Measurements from ENCODE around the gene AAGAB. TPM values are rescaled to one million over a fixed set of nuclear protein-coding genes. Genes with fewer than 3 reads are reported as not detected.

AAGAB gene
- total RNA-seq, 1 experiment from 2014 or later: 30.5 TPM

GRCh38 chr15:67173786-67174185 lies 80.7 kb downstream of the AAGAB start:
- H3K4me3 ChIP-seq (ENCODE audit: low read length): no peak overlapping the region
- H4K20me1 ChIP-seq (ENCODE audit: low read length): no peaks in the 10 kb centered on the region
- intact Hi-C loops (cut with micrococcal nuclease): loop anchor here (2.0 kb wide), 1 partner anchor 47 kb away; no protein-coding TSS in a partner anchor
- no peak overlapping the region for H2AFZ ChIP-seq (ENCODE audit: low read length)
- H3K4me2 ChIP-seq (ENCODE audit: low read length): no peak overlapping the region
- ChIA-PET CTCF (no interaction called here), POLR2A (ENCODE audit: unreplicated experiment) (no interaction called here)
- H3F3A ChIP-seq (ENCODE audit: low read length, unreplicated experiment): peaks cover 11% of the 10 kb centered on the region
- peak overlapping the region; percentile 62; the same call in 1 of the 2 replicates for H3K9ac ChIP-seq (ENCODE audit: low read length)
- no TSS peak for BruUV-seq (replicated peaks)
- H3K9me3 ChIP-seq (ENCODE audit: low read length): no peaks in the 10 kb centered on the region
- H3K36me3 ChIP-seq (ENCODE audit: low read depth, low read length): peaks cover 70% of the 10 kb centered on the region
- TF ChIP-seq EZH2phosphoT487 (IDR thresholded peaks at IDR 0.05; ENCODE audit: borderline replicate concordance, low read length): no peak
- TF ChIP-seq CTCF (conservative IDR thresholded peaks at IDR 0.05; ENCODE audit: low read depth, low read length): no peak
- no peak for TF ChIP-seq EZH2 (IDR thresholded peaks at IDR 0.05; ENCODE audit: low read length, unreplicated experiment)
- H3K9me2 ChIP-seq (replicated peaks; ENCODE audit: low read length): no peaks in the 10 kb centered on the region
- H3K4me1 ChIP-seq (ENCODE audit: insufficient read depth, low read length): peaks cover 71% of the 10 kb centered on the region
- DNase-seq (no peak), ATAC-seq (no peak)
- peaks cover 59% of the 10 kb centered on the region for H3K79me2 ChIP-seq (ENCODE audit: low read length)
- no peaks in the 10 kb centered on the region for H3K27me3 ChIP-seq (ENCODE audit: low read length)
- H3K27ac ChIP-seq (ENCODE audit: low read length): peak overlapping the region; percentile 93

DNA sequence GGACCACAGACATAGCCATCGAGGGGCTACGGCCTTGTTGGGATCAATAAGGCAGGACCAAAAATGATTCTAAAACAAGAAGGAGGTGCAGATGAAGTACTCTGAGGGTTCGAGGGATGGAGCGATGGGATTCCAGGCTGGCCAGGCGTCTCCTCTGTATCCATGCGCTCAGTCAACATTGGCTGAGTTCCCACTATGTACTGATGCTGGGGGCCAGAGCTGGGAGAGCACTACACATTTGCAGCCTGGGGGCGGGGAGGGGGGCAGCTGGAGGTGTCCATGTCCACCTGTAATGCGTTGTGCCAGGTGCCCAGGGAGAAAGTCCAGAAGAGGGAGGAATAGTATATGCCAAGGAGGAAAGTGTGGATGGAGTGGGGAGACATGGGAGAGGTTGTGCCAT lies 81.5 kb downstream of the AAGAB start:
- H3K9ac ChIP-seq (ENCODE audit: low read length): no peak overlapping the region
- peak overlapping the region; percentile 93 for H3K27ac ChIP-seq (ENCODE audit: low read length)
- H3K9me3 ChIP-seq (ENCODE audit: low read length): no peaks in the 10 kb centered on the region
- no peak overlapping the region for H3K4me3 ChIP-seq (ENCODE audit: low read length)
- DNase-seq: no peak
- H3K4me1 ChIP-seq (ENCODE audit: insufficient read depth, low read length): peaks cover 64% of the 10 kb centered on the region
- POLR2A ChIA-PET (ENCODE audit: unreplicated experiment): no interaction called here
- peaks cover 11% of the 10 kb centered on the region for H3F3A ChIP-seq (ENCODE audit: low read length, unreplicated experiment)
- H3K27me3 ChIP-seq (ENCODE audit: low read length): no peaks in the 10 kb centered on the region
- H3K79me2 ChIP-seq (ENCODE audit: low read length): peaks cover 62% of the 10 kb centered on the region
- CTCF ChIA-PET: no interaction called here
- no peaks in the 10 kb centered on the region for H3K9me2 ChIP-seq (replicated peaks; ENCODE audit: low read length)
- H2AFZ ChIP-seq (ENCODE audit: low read length): no peak overlapping the region
- no peak overlapping the region for H3K4me2 ChIP-seq (ENCODE audit: low read length)
- intact Hi-C loops (cut with micrococcal nuclease): no loop called here
- H4K20me1 ChIP-seq (ENCODE audit: low read length): no peaks in the 10 kb centered on the region
- no peak for TF ChIP-seq EZH2phosphoT487 (IDR thresholded peaks at IDR 0.05; ENCODE audit: borderline replicate concordance, low read length)
- TF ChIP-seq EZH2 (IDR thresholded peaks at IDR 0.05; ENCODE audit: low read length, unreplicated experiment): no peak
- TF ChIP-seq CTCF (conservative IDR thresholded peaks at IDR 0.05; ENCODE audit: low read depth, low read length): no peak
- no peak for ATAC-seq
- peaks cover 75% of the 10 kb centered on the region for H3K36me3 ChIP-seq (ENCODE audit: low read depth, low read length)
- BruUV-seq (replicated peaks): no TSS peak

- Histone ChIP-seq H3K4me2 (ENCODE audit: low read length) (no peak overlapping the region), H3K27ac (ENCODE audit: low read length) (peak overlapping the region; percentile 93), H3K9me2 (replicated peaks; ENCODE audit: low read length) (no peaks in the 10 kb centered on the region), H3K79me2 (ENCODE audit: low read length) (peaks cover 63% of the 10 kb centered on the region), H2AFZ (ENCODE audit: low read length) (no peak overlapping the region), H3K9ac (ENCODE audit: low read length) (no peak overlapping the region), H3K27me3 (ENCODE audit: low read length) (no peaks in the 10 kb centered on the region), H3K4me1 (ENCODE audit: insufficient read depth, low read length) (peaks cover 58% of the 10 kb centered on the region), H3K9me3 (ENCODE audit: low read length) (no peaks in the 10 kb centered on the region), H4K20me1 (ENCODE audit: low read length) (no peaks in the 10 kb centered on the region), H3F3A (ENCODE audit: low read length, unreplicated experiment) (peaks cover 11% of the 10 kb centered on the region), H3K4me3 (ENCODE audit: low read length) (no peak overlapping the region), H3K36me3 (ENCODE audit: low read depth, low read length) (peaks cover 76% of the 10 kb centered on the region)
- CTCF ChIA-PET: no interaction called here
- DNase-seq (peak; percentile 21), ATAC-seq (no peak)
- BruUV-seq (replicated peaks): no TSS peak
- intact Hi-C loops (cut with micrococcal nuclease): no loop called here
- POLR2A ChIA-PET (ENCODE audit: unreplicated experiment): no interaction called here
- no peak for TF ChIP-seq CTCF (conservative IDR thresholded peaks at IDR 0.05; ENCODE audit: low read depth, low read length)
- no peak for TF ChIP-seq EZH2 (IDR thresholded peaks at IDR 0.05; ENCODE audit: low read length, unreplicated experiment)
- no peak for TF ChIP-seq EZH2phosphoT487 (IDR thresholded peaks at IDR 0.05; ENCODE audit: borderline replicate concordance, low read length)
These were observed 82.3 kb downstream of the AAGAB start for GRCh38 chr15:67172172-67172571.

Measured in PC-3 (cell line).